ENCODE measurements around the gene NUP42.

DNA sequence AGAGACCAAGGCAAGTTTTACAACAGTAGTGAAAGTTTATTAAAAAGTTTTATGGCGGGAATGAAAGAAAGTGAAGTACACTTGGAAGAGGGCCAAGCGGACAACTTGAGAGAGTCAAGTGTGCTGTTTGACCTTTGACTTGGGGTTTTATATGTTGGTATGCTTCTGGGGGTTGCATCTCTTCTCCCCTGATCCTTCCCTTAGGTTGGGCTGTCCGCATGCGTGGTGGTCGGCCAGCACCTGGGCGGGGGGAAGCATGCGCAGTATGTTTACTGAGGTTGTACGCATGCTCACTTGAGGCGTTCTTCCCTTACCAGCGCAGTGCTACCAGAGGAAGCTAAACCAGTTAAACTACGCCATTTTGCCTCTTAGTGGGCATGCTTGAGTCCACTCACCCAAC is 31.9 kb downstream of the NUP42 start:
- no peak for TF ChIP-seq POLR2A (IDR thresholded peaks at IDR 0.05; ENCODE audit: low read depth, low read length)
- no peak for TF ChIP-seq EZH2 (IDR thresholded peaks at IDR 0.05; ENCODE audit: borderline replicate concordance, low read depth, low read length, severe bottlenecking)
- TF ChIP-seq, protein P1, sequence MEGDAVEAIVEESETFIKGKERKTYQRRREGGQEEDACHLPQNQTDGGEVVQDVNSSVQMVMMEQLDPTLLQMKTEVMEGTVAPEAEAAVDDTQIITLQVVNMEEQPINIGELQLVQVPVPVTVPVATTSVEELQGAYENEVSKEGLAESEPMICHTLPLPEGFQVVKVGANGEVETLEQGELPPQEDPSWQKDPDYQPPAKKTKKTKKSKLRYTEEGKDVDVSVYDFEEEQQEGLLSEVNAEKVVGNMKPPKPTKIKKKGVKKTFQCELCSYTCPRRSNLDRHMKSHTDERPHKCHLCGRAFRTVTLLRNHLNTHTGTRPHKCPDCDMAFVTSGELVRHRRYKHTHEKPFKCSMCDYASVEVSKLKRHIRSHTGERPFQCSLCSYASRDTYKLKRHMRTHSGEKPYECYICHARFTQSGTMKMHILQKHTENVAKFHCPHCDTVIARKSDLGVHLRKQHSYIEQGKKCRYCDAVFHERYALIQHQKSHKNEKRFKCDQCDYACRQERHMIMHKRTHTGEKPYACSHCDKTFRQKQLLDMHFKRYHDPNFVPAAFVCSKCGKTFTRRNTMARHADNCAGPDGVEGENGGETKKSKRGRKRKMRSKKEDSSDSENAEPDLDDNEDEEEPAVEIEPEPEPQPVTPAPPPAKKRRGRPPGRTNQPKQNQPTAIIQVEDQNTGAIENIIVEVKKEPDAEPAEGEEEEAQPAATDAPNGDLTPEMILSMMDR (IDR thresholded peaks at IDR 0.05; ENCODE audit: extremely low read depth in 1 of 2, insufficient read depth in 1 of 2, low read depth in 1 of 2, low read length in 2 of 2) = no peak
- TF ChIP-seq, protein P2, sequence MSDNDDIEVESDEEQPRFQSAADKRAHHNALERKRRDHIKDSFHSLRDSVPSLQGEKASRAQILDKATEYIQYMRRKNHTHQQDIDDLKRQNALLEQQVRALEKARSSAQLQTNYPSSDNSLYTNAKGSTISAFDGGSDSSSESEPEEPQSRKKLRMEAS (IDR thresholded peaks at IDR 0.05; ENCODE audit: insufficient read depth, insufficient read length) = no peak
- TF ChIP-seq MYC (IDR thresholded peaks at IDR 0.05; ENCODE audit: low read depth, low read length) = no peak
- no peak for TF ChIP-seq GATA2 (IDR thresholded peaks at IDR 0.05; ENCODE audit: insufficient read depth, insufficient read length, low read depth, low read length)
- TF ChIP-seq POLR2AphosphoS5 (IDR thresholded peaks at IDR 0.05; ENCODE audit: insufficient read depth, low read depth, low read length) = no peak
- TF ChIP-seq FOS (IDR thresholded peaks at IDR 0.05; ENCODE audit: borderline replicate concordance, insufficient read depth, low read length) = no peak
- no peak for TF ChIP-seq JUN (IDR thresholded peaks at IDR 0.05; ENCODE audit: borderline replicate concordance, insufficient read depth, insufficient read length, low read depth)

Measured in endothelial cell of umbilical vein (primary cell).